H9 (cell line): ENCODE results near the gene BMPER. TPM values are rescaled to one million over a fixed set of nuclear protein-coding genes. Genes with fewer than 3 reads are reported as not detected.

Source experiments
- DNase-seq: peaks from one replicate; pipeline ENCODE4 v3.0.0-alpha.2; 2017
- H2AFZ ChIP-seq: one replicate; pipeline ENCODE4 v1.6.1; 2013; ENCODE audit warnings: mild to moderate bottlenecking, low read length, control low read depth, moderate library complexity
- H2AK5ac ChIP-seq: 2 replicates; pipeline ENCODE4 v1.6.1; 2013; ENCODE audit warnings: low read length, control low read depth, mixed read lengths; ENCODE audit not compliant: insufficient read length
- H2BK120ac ChIP-seq: one replicate; pipeline ENCODE4 v1.6.1; 2013; ENCODE audit warnings: low read depth, mild to moderate bottlenecking, low read length, control low read depth, inconsistent platforms; ENCODE audit not compliant: poor library complexity, severe bottlenecking
- H2BK12ac ChIP-seq: 2 replicates; pipeline ENCODE4 v1.6.1; 2013; ENCODE audit warnings: low read length, control low read depth, mixed read lengths, low read depth; ENCODE audit not compliant: insufficient read length
- H2BK15ac ChIP-seq: 2 replicates; pipeline ENCODE4 v1.6.1; 2013; ENCODE audit warnings: low read depth, low read length, control low read depth
- H2BK20ac ChIP-seq: one replicate; pipeline ENCODE4 v1.6.1; 2013; ENCODE audit warnings: low read depth, mild to moderate bottlenecking, low read length, control low read depth, inconsistent platforms; ENCODE audit not compliant: poor library complexity, severe bottlenecking
- H2BK5ac ChIP-seq: 2 replicates; pipeline ENCODE4 v1.6.1; 2013; ENCODE audit warnings: low read length, control low read depth, mixed read lengths; ENCODE audit not compliant: insufficient read length
- H3K14ac ChIP-seq: 2 replicates; pipeline ENCODE4 v1.6.1; 2013; ENCODE audit warnings: low read length, control low read depth; ENCODE audit not compliant: insufficient read depth
- H3K18ac ChIP-seq: 2 replicates; pipeline ENCODE4 v1.6.1; 2013; ENCODE audit warnings: low read depth, mild to moderate bottlenecking, mixed read lengths, low read length, control low read depth; ENCODE audit not compliant: insufficient read length
- H3K23ac ChIP-seq: 2 replicates; pipeline ENCODE4 v1.6.1; 2013; ENCODE audit warnings: low read length, control low read depth, mixed read lengths, low read depth; ENCODE audit not compliant: insufficient read length
- H3K23me2 ChIP-seq: 2 replicates; pipeline ENCODE4 v1.6.1; 2013; ENCODE audit warnings: low read depth, mild to moderate bottlenecking, mixed read lengths, low read length, control low read depth; ENCODE audit not compliant: insufficient read length, poor library complexity, severe bottlenecking
- H3K27ac ChIP-seq: 2 replicates; pipeline ENCODE4 v1.5.1; 2013; ENCODE audit warnings: low read length, control low read depth, mixed read lengths, low read depth; ENCODE audit not compliant: insufficient read length
- H3K27me3 ChIP-seq: 2 replicates; pipeline ENCODE4 v1.6.1; 2013; ENCODE audit warnings: low read length, control low read depth, inconsistent platforms; ENCODE audit not compliant: insufficient read depth
- H3K4ac ChIP-seq: 2 replicates; pipeline ENCODE4 v1.6.1; 2013; ENCODE audit warnings: low read depth, mild to moderate bottlenecking, control low read depth, inconsistent platforms, low read length, moderate library complexity
- H3K4me1 ChIP-seq: 2 replicates; pipeline ENCODE4 v1.6.1; 2013; ENCODE audit warnings: low read length, control low read depth, inconsistent platforms; ENCODE audit not compliant: insufficient read depth
- H3K4me2 ChIP-seq: 2 replicates; pipeline ENCODE4 v1.6.1; 2013; ENCODE audit warnings: low read length, control low read depth, mixed read lengths; ENCODE audit not compliant: insufficient read length, insufficient read depth
- H3K56ac ChIP-seq: 2 replicates; pipeline ENCODE4 v1.6.1; 2013; ENCODE audit warnings: low read depth, mild to moderate bottlenecking, mixed read lengths, low read length, control low read depth; ENCODE audit not compliant: insufficient read length
- H3K79me1 ChIP-seq: 2 replicates; pipeline ENCODE4 v1.6.1; 2013; ENCODE audit warnings: low read depth, mild to moderate bottlenecking, moderate library complexity, low read length, control low read depth, inconsistent platforms; ENCODE audit not compliant: insufficient read depth, poor library complexity, severe bottlenecking
- H3K79me2 ChIP-seq: 2 replicates; pipeline ENCODE4 v1.6.1; 2013; ENCODE audit warnings: low read length, control low read depth, inconsistent platforms; ENCODE audit not compliant: insufficient read depth
- H3K9ac ChIP-seq: 2 replicates; pipeline ENCODE4 v1.6.1; 2013; ENCODE audit warnings: low read length, control low read depth, mixed read lengths; ENCODE audit not compliant: insufficient read length; ENCODE audit errors: extremely low read depth
- H3K9me3 ChIP-seq: one replicate; pipeline ENCODE4 v1.6.1; 2013; ENCODE audit warnings: low read depth, low read length, inconsistent platforms; ENCODE audit not compliant: control insufficient read depth
- H3T11ph ChIP-seq: one replicate; pipeline ENCODE4 v1.6.1; 2013; ENCODE audit warnings: mild to moderate bottlenecking, low read length, control low read depth, inconsistent platforms
- H4K20me1 ChIP-seq: one replicate; pipeline ENCODE4 v1.6.1; 2013; ENCODE audit not compliant: control insufficient read depth, insufficient read length, insufficient read depth
- H4K5ac ChIP-seq: 2 replicates; pipeline ENCODE4 v1.6.1; 2013; ENCODE audit warnings: low read depth, mild to moderate bottlenecking, mixed read lengths, low read length, control low read depth; ENCODE audit not compliant: insufficient read length
- H4K8ac ChIP-seq: replicated peaks from 2 replicates; pipeline ENCODE4 v1.6.1; 2013; ENCODE audit warnings: low read length, control low read depth, mixed read lengths, low read depth; ENCODE audit not compliant: insufficient read length
- H4K91ac ChIP-seq: 2 replicates; pipeline ENCODE4 v1.6.1; 2013; ENCODE audit warnings: low read depth, mild to moderate bottlenecking, moderate library complexity, mixed read lengths, low read length, control low read depth; ENCODE audit not compliant: insufficient read length
- H3K27ac Mint-ChIP-seq, 3 experiments: 2 replicates in 2 of 3; 3 replicates in 1 of 3; pipeline ENCODE4 v1.8.0; 2020 to 2021; ENCODE audit warnings: mixed read lengths in 3 of 3, mild to moderate bottlenecking in 1 of 3, moderate library complexity in 1 of 3
- H3K27me3 Mint-ChIP-seq: 2 replicates; pipeline ENCODE4 v1.8.0; 2021; ENCODE audit warnings: low read depth, mild to moderate bottlenecking, moderate library complexity, mixed read lengths
- H3K36me3 Mint-ChIP-seq, 3 experiments: 2 replicates in 2 of 3; 3 replicates in 1 of 3; pipeline ENCODE4 v1.8.0; 2020 to 2021; ENCODE audit warnings: low read depth in 3 of 3, mixed read lengths in 3 of 3; ENCODE audit not compliant: insufficient read depth in 1 of 3
- H3K4me1 Mint-ChIP-seq, 2 experiments: 2 replicates each; pipeline ENCODE4 v1.8.0; 2020; ENCODE audit warnings: mixed read lengths in 2 of 2
- H3K4me3 Mint-ChIP-seq, 2 experiments: 2 replicates in 1 of 2; 3 replicates in 1 of 2; pipeline ENCODE4 v1.8.0; 2020 to 2021; ENCODE audit warnings: mild to moderate bottlenecking in 2 of 2, mixed read lengths in 2 of 2, moderate library complexity in 1 of 2
- H3K9me3 Mint-ChIP-seq, 2 experiments: 2 replicates in 1 of 2; 3 replicates in 1 of 2; pipeline ENCODE4 v1.8.0; 2020; ENCODE audit warnings: mild to moderate bottlenecking in 2 of 2, mixed read lengths in 2 of 2, moderate library complexity in 1 of 2
- WGBS: extraction: QIAGEN DNeasy Blood & Tissue Kit; methylation state at CpG from one replicate; pipeline ENCODE4 v1.1.7; 2013; ENCODE audit warnings: missing lambda C conversion rate, low lambda C conversion rate, mixed read lengths; ENCODE audit not compliant: insufficient read length; ENCODE audit errors: extremely low coverage; 5-methylcytosine and 5-hydroxymethylcytosine counted together
- total RNA-seq: library from RNA; stranded (reverse); gene quantifications from 2 replicates; pipeline ENCODE4 v1.2.1, GENCODE V29; 2021
- TF ChIP-seq, protein P1 (sequence below): fragments of 200-600 bp; sonication (generic); conservative IDR thresholded peaks from 3 replicates; pipeline ENCODE4 v1.8.0; 2021; ENCODE audit warnings: antibody characterized with exemption, mild to moderate bottlenecking

BMPER gene
- total RNA-seq, 1 experiment from 2014 or later: 0.20 TPM

DNA sequence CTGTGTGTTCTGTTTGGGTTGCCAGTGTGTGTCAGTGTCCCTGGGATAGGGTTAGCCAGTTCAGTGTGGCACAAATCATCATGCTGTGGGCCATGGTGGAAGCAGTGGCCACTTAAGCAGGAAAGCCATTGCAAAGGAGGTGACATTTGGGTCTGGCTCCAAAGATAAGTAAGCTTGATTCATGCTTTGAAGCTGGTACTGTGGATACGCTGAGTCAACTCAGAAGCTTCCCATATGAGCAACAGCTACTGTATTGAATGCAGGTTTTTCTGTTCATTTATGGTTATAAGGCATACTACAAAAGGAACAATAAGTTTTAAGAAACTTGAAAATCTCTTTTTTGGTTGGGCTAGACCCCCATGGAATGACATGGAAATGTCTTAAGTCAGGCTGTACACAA lies 143.1 kb downstream of the BMPER start:
- Histone ChIP-seq H4K5ac (no peak overlapping the region), H2BK120ac (no peak overlapping the region), H3K4me1 (no peaks in the 10 kb centered on the region), H4K8ac (no peak overlapping the region), H3K79me2 (no peaks in the 10 kb centered on the region), H3K18ac (no peak overlapping the region), H2AFZ (no peak overlapping the region), H2BK12ac (no peak overlapping the region), H3K4me2 (no peak overlapping the region), H3T11ph (no peak overlapping the region), H4K20me1 (no peaks in the 10 kb centered on the region), H2BK5ac (no peak overlapping the region), H4K91ac (no peak overlapping the region), H3K79me1 (no peaks in the 10 kb centered on the region), H3K27me3 (no peaks in the 10 kb centered on the region), H3K23ac (no peak overlapping the region), H3K23me2 (no peaks in the 10 kb centered on the region), H3K56ac (no peak overlapping the region), H3K27ac (no peak overlapping the region), H2BK20ac (no peak overlapping the region), H3K9ac (no peak overlapping the region), H3K4ac (no peak overlapping the region), H2BK15ac (no peak overlapping the region), H2AK5ac (no peak overlapping the region), H3K14ac (no peak overlapping the region), H3K9me3 (no peaks in the 10 kb centered on the region)
- Mint-ChIP-seq H3K4me1 (no peaks in the 10 kb centered on the region), H3K27me3 (no peaks in the 10 kb centered on the region; the same call in 1 of the 2 replicates), H3K36me3 (no peaks in the 10 kb centered on the region), H3K27ac (no peak overlapping the region), H3K9me3 (no peaks in the 10 kb centered on the region), H3K4me3 (no peak overlapping the region)
- no peak for DNase-seq
- TF ChIP-seq, protein P1, sequence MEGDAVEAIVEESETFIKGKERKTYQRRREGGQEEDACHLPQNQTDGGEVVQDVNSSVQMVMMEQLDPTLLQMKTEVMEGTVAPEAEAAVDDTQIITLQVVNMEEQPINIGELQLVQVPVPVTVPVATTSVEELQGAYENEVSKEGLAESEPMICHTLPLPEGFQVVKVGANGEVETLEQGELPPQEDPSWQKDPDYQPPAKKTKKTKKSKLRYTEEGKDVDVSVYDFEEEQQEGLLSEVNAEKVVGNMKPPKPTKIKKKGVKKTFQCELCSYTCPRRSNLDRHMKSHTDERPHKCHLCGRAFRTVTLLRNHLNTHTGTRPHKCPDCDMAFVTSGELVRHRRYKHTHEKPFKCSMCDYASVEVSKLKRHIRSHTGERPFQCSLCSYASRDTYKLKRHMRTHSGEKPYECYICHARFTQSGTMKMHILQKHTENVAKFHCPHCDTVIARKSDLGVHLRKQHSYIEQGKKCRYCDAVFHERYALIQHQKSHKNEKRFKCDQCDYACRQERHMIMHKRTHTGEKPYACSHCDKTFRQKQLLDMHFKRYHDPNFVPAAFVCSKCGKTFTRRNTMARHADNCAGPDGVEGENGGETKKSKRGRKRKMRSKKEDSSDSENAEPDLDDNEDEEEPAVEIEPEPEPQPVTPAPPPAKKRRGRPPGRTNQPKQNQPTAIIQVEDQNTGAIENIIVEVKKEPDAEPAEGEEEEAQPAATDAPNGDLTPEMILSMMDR: no peak
- no CpG with 5 or more reads among the region's 1 CpG for WGBS
